GM12878 (cell line): ENCODE results near the gene LMNB1. TPM values are rescaled to one million over a fixed set of nuclear protein-coding genes. Genes with fewer than 3 reads are reported as not detected.

Experiments
- ATAC-seq: fragments of 200-7000 bp; cut with Tn5 transposase; 3 replicates; pipeline ENCODE4 v1.9.1; 2020; ENCODE audit warnings: mild to moderate bottlenecking, moderate library complexity
- BruUV-seq: library from RNA; stranded (reverse); fragments of 400-500 nt; replicated peaks from 2 replicates; lab custom pipeline; 2021; lab: Mats Ljungman, UMichigan
- CTCF ChIA-PET: fragments of 300-600 bp; sonication (Branson Sonifier 250); formaldehyde crosslinking; extraction: SDS; loops from one replicate; lab custom pipeline; 2021; ENCODE audit warnings: inconsistent platforms; lab: Yijun Ruan, JAX
- POLR2A ChIA-PET: fragments of 350-600 bp; formaldehyde crosslinking; extraction: SDS; loops from one replicate; lab custom pipeline; 2021; ENCODE audit warnings: inconsistent platforms; lab: Charles Lee
- RAD21 ChIA-PET: fragments of 300-600 bp; sonication (Branson Sonifier 250); formaldehyde crosslinking; loops from one replicate; lab custom pipeline; 2023; ENCODE audit warnings: antibody characterized with exemption; ENCODE audit not compliant: unreplicated experiment; lab: Charles Lee
- SMC1A ChIA-PET: fragments of 300-600 bp; sonication (Branson Sonifier 250); formaldehyde crosslinking; loops from one replicate; lab custom pipeline; 2023; ENCODE audit not compliant: unreplicated experiment, uncharacterized antibody; lab: Charles Lee
- DNase-seq: peaks from one replicate; pipeline ENCODE4 v3.0.0-alpha.2; 2011; ENCODE audit warnings: low read depth, low spot score
- FAIRE-seq: peaks from 3 replicates; lab custom pipeline; 2011; peaks lifted over from hg19 to GRCh38; lab: Jason Lieb, UNC
- H2AFZ ChIP-seq: 2 replicates; pipeline ENCODE4 v1.6.0; 2011; ENCODE audit warnings: low read depth, low read length, control low read depth; ENCODE audit not compliant: control insufficient read depth
- H3K27ac ChIP-seq: 2 replicates; pipeline ENCODE4 v1.5.1; 2011; ENCODE audit warnings: control low read depth; ENCODE audit not compliant: control insufficient read depth, insufficient read depth
- H3K27me3 ChIP-seq, 2 experiments: replicated peaks in 1 of 2; 2 replicates each; pipeline versions ENCODE4 v1.6.0 to v1.6.1; 2011; ENCODE audit warnings: low read length in 1 of 2; ENCODE audit not compliant: control insufficient read depth in 2 of 2, insufficient read depth in 2 of 2
- H3K36me3 ChIP-seq, 2 experiments: 2 replicates each; pipeline ENCODE4 v1.5.1; 2011; ENCODE audit warnings: low read length in 1 of 2; ENCODE audit not compliant: control insufficient read depth in 2 of 2, insufficient read depth in 2 of 2
- H3K4me1 ChIP-seq: 2 replicates; pipeline ENCODE4 v1.6.1; 2011; ENCODE audit warnings: mild to moderate bottlenecking, low read length, moderate library complexity, mixed read lengths; ENCODE audit not compliant: control insufficient read depth, insufficient read depth
- H3K4me2 ChIP-seq: 2 replicates; pipeline ENCODE4 v1.6.0; 2011; ENCODE audit warnings: control low read depth; ENCODE audit not compliant: control insufficient read depth, insufficient read depth
- H3K4me3 ChIP-seq: fragments of 200-600 bp; sonication (generic); 2 replicates; pipeline ENCODE4 v1.5.1; 2016
- H3K79me2 ChIP-seq: 2 replicates; pipeline ENCODE4 v1.6.0; 2011; ENCODE audit warnings: low read length; ENCODE audit not compliant: control insufficient read depth, insufficient read depth
- H3K9ac ChIP-seq: 2 replicates; pipeline ENCODE4 v1.8.0; 2011; ENCODE audit warnings: low read length, control low read depth, mixed read lengths; ENCODE audit not compliant: control insufficient read depth, insufficient read depth
- H3K9me3 ChIP-seq: replicated peaks from 3 replicates; pipeline ENCODE4 v1.5.1; 2011; ENCODE audit warnings: mild to moderate bottlenecking, low read length; ENCODE audit not compliant: control insufficient read depth, insufficient read depth
- H4K20me1 ChIP-seq: 2 replicates; pipeline ENCODE4 v1.6.0; 2011; ENCODE audit not compliant: control insufficient read depth, insufficient read depth
- BCL11A ChIP-seq: IDR thresholded peaks from 2 replicates; pipeline ENCODE4 v1.6.1; 2011; ENCODE audit warnings: low read depth, low read length
- DPF2 ChIP-seq: fragments of 450-650 bp; IDR thresholded peaks from 2 replicates; pipeline ENCODE4 v1.6.1; 2017; ENCODE audit warnings: mild to moderate bottlenecking
- FOXM1 ChIP-seq: IDR thresholded peaks from 2 replicates; pipeline ENCODE4 v1.6.1; 2012; ENCODE audit warnings: low read depth, mild to moderate bottlenecking, inconsistent platforms, low read length, moderate library complexity
- GABPA ChIP-seq: IDR thresholded peaks from 2 replicates; pipeline ENCODE4 v1.6.1; 2014; ENCODE audit warnings: antibody characterized with exemption, low read depth, mild to moderate bottlenecking, inconsistent platforms
- HDGF ChIP-seq: fragments of 450-650 bp; IDR thresholded peaks from 2 replicates; pipeline ENCODE4 v1.6.1; 2016; ENCODE audit warnings: antibody characterized with exemption
- JUND ChIP-seq: IDR thresholded peaks from 2 replicates; pipeline ENCODE4 v1.6.1; 2012; ENCODE audit warnings: low read depth, mild to moderate bottlenecking, low read length, improper control_type of control experiment, moderate library complexity
- NBN ChIP-seq: fragments of 450-650 bp; IDR thresholded peaks from 2 replicates; pipeline ENCODE4 v1.6.1; 2016
- NFYA ChIP-seq: IDR thresholded peaks from 2 replicates; pipeline ENCODE4 v1.6.1; 2011; ENCODE audit warnings: low read depth, mild to moderate bottlenecking, low read length, improper control_type of control experiment, borderline replicate concordance
- PKNOX1 ChIP-seq: fragments of 450-650 bp; IDR thresholded peaks from 2 replicates; pipeline ENCODE4 v1.6.1; 2016; ENCODE audit warnings: mild to moderate bottlenecking
- PML ChIP-seq: IDR thresholded peaks from 2 replicates; pipeline ENCODE4 v1.6.1; 2012; ENCODE audit warnings: low read length, inconsistent platforms
- RAD21 ChIP-seq: IDR thresholded peaks from 2 replicates; pipeline ENCODE4 v1.6.1; 2011; ENCODE audit warnings: mild to moderate bottlenecking, low read depth, low read length, moderate library complexity; ENCODE audit not compliant: insufficient read depth
- RAD51 ChIP-seq: fragments of 450-650 bp; IDR thresholded peaks from 2 replicates; pipeline ENCODE4 v1.6.1; 2016; ENCODE audit warnings: moderate library complexity, mild to moderate bottlenecking, inconsistent platforms
- RUNX3 ChIP-seq: IDR thresholded peaks from 2 replicates; pipeline ENCODE4 v1.6.1; 2012; ENCODE audit warnings: low read length, inconsistent platforms
- SMARCA5 ChIP-seq: fragments of 450-650 bp; IDR thresholded peaks from 2 replicates; pipeline ENCODE4 v1.6.1; 2017; ENCODE audit warnings: mild to moderate bottlenecking
- SUZ12 ChIP-seq: fragments of 200-600 bp; sonication (generic); IDR thresholded peaks from one replicate; pipeline ENCODE4 v1.6.1; 2018; ENCODE audit warnings: antibody characterized with exemption, mild to moderate bottlenecking; ENCODE audit not compliant: unreplicated experiment
- WGBS: methylation state at CpG from one replicate; pipeline ENCODE4 v1.1.6; 2016; ENCODE audit warnings: low lambda C conversion rate; ENCODE audit not compliant: insufficient replicate concordance, insufficient coverage; ENCODE audit errors: missing lambda C conversion rate; 5-methylcytosine and 5-hydroxymethylcytosine counted together
- in situ Hi-C: fragments of 300-500 bp; cut with MboI; formaldehyde crosslinking; loops from 9 replicates; pipeline ENCODE4 v1.14.3; 2018; ENCODE audit warnings: mixed read lengths
- intact Hi-C: fragments of 100-400 bp; cut with micrococcal nuclease; formaldehyde crosslinking; loops from one replicate; pipeline ENCODE4 v1.14.2; 2022; ENCODE audit not compliant: unreplicated experiment
- polyA plus RNA-seq, 11 experiments: library from polyadenylated mRNA; depleted of rRNA in 4 of 11; unstranded in 6 of 11; stranded (reverse) in 5 of 11; fragments of >200 nt; fragmentation: Nextera tagmentation in 4 of 11; fragmentation: Illumina TruSeq in 1 of 11; extraction: Ambion mirVana in 4 of 11; extraction: Trizol in 1 of 11; gene quantifications; 1 replicate in 1 of 11; 2 replicates in 10 of 11; pipeline versions ENCODE4 v1.2.1 to v1.2.3, GENCODE V29; 2011 to 2016; ENCODE audit warnings: inconsistent platforms in 2 of 11, missing spikeins in 2 of 11, low read depth in 1 of 11
- total RNA-seq, 4 experiments: library from RNA; depleted of rRNA in 3 of 4; stranded (reverse); fragments of >200 nt in 3 of 4; fragmentation: Illumina TruSeq in 1 of 4; extraction: Trizol in 1 of 4; gene quantifications; 2 replicates each; pipeline versions ENCODE4 v1.2.1 to v1.2.3, GENCODE V29; 2013 to 2021
- TF ChIP-seq, protein P1 (sequence below): fragments of 450-650 bp; IDR thresholded peaks from 2 replicates; pipeline ENCODE4 v1.6.1; 2014; ENCODE audit warnings: mild to moderate bottlenecking

LMNB1 gene
- total and polyA plus RNA-seq, 10 of the 15 experiments (the other 5 are each of a cell fraction or from before 2014, with no cell fraction given): 7.0 to 185 (median 86.4) TPM

DNA sequence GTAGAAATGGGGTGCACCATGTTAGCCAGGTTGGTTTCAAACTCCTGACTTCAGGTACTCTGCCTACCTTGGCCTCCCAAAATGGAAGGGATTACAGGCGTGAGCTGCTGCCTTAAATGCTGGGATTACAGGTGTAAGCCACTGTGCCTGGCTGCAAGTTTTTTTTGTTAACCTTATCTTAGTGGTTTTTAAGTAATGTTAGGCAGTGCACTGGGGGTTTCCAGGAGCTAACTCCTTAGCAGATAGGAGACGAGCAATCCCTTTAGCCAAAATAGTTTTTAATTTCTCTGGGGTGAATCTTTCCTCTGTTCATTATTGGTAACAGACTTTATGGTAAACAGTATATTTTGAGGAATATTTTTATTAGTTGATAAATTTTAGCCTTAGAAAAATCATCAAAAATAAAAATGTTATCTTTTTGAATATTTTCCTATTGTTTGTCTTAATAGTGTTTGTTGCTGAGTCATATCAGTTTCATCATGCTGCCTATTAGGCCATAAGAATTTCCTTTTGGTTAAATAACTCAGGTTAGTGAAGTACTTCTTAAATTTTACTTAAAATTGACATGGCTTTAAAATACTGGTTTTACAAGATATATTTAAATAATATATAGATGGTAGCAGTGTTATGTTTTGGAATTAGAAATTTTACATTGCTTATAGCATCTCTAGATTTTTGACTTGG is 37.9 kb downstream of the LMNB1 start:
- in situ Hi-C loops (no loop called here), intact Hi-C loops (no loop called here)
- Histone ChIP-seq H3K4me1 (no peaks in the 10 kb centered on the region), H3K9ac (no peak overlapping the region), H4K20me1 (no peaks in the 10 kb centered on the region; the same call in 1 of the 2 replicates), H3K9me3 (no peaks in the 10 kb centered on the region), H2AFZ (no peak overlapping the region), H3K4me2 (no peak overlapping the region), H3K27me3 (no peaks in the 10 kb centered on the region), H3K4me3 (no peak overlapping the region), H3K79me2 (no peaks in the 10 kb centered on the region; the same call in none of the 2 replicates), H3K36me3 (peaks cover 22 to 48% of the 10 kb centered on the region in 2 experiments), H3K27ac (no peak overlapping the region)
- ATAC-seq: 0 out of 3 replicates have a peak, but pooled peaks have one; percentile 21
- POLR2A ChIA-PET: interaction anchor here (0.9 kb wide), 1 partner anchor 37 kb away, joined by 4 read pairs; no protein-coding TSS in a partner anchor
- 93% methylated on average over 2 of the region's 2 CpGs for WGBS
- SMC1A ChIA-PET: interaction anchor here (1.1 to 1.9 kb wide), 5 partner anchors 16 to 258 kb away, joined by 3 to 6 read pairs (median 3); no protein-coding TSS in a partner anchor
- TF ChIP-seq RUNX3 (0 out of 2 replicates have a peak, but pooled peaks have one; percentile 11), BCL11A (no peak)
- FAIRE-seq: no peak
- no TSS peak for BruUV-seq
- CTCF ChIA-PET: interaction anchor here (1.2 to 2.0 kb wide), 4 partner anchors 12 to 678 kb away, joined by 3 to 5 read pairs (median 4); no protein-coding TSS in a partner anchor
- no peak for DNase-seq
- RAD21 ChIA-PET: interaction anchor here (1.0 to 1.4 kb wide), 3 partner anchors 37 to 211 kb away, joined by 3 read pairs; no protein-coding TSS in a partner anchor

DNA sequence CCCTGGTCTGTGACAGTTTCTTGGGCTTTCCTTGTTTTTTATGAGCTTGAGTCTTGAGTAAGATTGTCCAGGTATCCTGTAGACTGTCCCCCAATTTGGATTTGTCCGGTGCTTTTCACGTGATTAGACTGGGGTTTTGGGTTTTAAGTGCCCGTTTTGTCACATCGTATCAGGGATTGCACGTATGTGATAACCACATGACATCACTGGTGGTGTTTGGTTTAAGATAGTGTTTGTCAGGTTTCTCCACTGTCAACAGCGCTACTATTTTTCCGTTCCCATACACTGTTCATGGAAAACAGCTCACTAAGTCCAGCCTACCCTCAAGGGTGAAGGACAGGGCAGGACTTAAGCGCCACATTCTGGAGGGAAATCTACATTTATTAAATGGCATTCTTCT is 39.7 kb downstream of the LMNB1 start:
- no peaks in the 10 kb centered on the region; the same call in none of the 2 replicates for H3K79me2 ChIP-seq
- H4K20me1 ChIP-seq: no peaks in the 10 kb centered on the region; the same call in 1 of the 2 replicates
- ChIA-PET CTCF (interaction anchor here (0.9 to 2.0 kb wide), 2 partner anchors 19 to 140 kb away, joined by 3 to 5 read pairs; no protein-coding TSS in a partner anchor), POLR2A (no interaction called here), RAD21 (no interaction called here), SMC1A (interaction anchor here (1.6 to 1.9 kb wide), 2 partner anchors 140 to 256 kb away, joined by 3 to 6 read pairs; no protein-coding TSS in a partner anchor)
- H3K27ac ChIP-seq: no peak overlapping the region
- intact Hi-C loops: no loop called here
- no peak overlapping the region for H3K9ac ChIP-seq
- H3K9me3 ChIP-seq: no peaks in the 10 kb centered on the region
- no peaks in the 10 kb centered on the region for H3K4me1 ChIP-seq
- FAIRE-seq (no peak), DNase-seq (no peak), ATAC-seq (no peak)
- H3K4me3 ChIP-seq: no peak overlapping the region
- no peak overlapping the region for H3K4me2 ChIP-seq
- no peak overlapping the region for H2AFZ ChIP-seq
- peaks cover 24 to 41% of the 10 kb centered on the region in 2 experiments for H3K36me3 ChIP-seq
- in situ Hi-C loops: no loop called here
- no peaks in the 10 kb centered on the region for H3K27me3 ChIP-seq
- no TSS peak for BruUV-seq
- WGBS: 97% methylated on average over 8 of the region's 8 CpGs
- TF ChIP-seq FOXM1: no peak
- TF ChIP-seq PKNOX1: no peak
- no peak for TF ChIP-seq SMARCA5
- no peak for TF ChIP-seq PML
- TF ChIP-seq HDGF: no peak
- TF ChIP-seq SUZ12: no peak
- TF ChIP-seq GABPA: no peak
- no peak for TF ChIP-seq DPF2
- no peak for TF ChIP-seq RAD21
- TF ChIP-seq, protein P1, sequence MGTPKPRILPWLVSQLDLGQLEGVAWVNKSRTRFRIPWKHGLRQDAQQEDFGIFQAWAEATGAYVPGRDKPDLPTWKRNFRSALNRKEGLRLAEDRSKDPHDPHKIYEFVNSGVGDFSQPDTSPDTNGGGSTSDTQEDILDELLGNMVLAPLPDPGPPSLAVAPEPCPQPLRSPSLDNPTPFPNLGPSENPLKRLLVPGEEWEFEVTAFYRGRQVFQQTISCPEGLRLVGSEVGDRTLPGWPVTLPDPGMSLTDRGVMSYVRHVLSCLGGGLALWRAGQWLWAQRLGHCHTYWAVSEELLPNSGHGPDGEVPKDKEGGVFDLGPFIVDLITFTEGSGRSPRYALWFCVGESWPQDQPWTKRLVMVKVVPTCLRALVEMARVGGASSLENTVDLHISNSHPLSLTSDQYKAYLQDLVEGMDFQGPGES: no peak
- TF ChIP-seq NBN: no peak
- no peak for TF ChIP-seq NFYA
- TF ChIP-seq RAD51: no peak
- TF ChIP-seq JUND: no peak
